ENCODE measurements around the gene SAMD11. TPM values are rescaled to one million over a fixed set of nuclear protein-coding genes. Genes with fewer than 3 reads are reported as not detected.

Gene SAMD11
- total and polyA plus RNA-seq, 2 of the 8 experiments (the other 6 are each of a cell fraction or from before 2014, with no cell fraction given) = 0.18 to 0.30 TPM

DNA sequence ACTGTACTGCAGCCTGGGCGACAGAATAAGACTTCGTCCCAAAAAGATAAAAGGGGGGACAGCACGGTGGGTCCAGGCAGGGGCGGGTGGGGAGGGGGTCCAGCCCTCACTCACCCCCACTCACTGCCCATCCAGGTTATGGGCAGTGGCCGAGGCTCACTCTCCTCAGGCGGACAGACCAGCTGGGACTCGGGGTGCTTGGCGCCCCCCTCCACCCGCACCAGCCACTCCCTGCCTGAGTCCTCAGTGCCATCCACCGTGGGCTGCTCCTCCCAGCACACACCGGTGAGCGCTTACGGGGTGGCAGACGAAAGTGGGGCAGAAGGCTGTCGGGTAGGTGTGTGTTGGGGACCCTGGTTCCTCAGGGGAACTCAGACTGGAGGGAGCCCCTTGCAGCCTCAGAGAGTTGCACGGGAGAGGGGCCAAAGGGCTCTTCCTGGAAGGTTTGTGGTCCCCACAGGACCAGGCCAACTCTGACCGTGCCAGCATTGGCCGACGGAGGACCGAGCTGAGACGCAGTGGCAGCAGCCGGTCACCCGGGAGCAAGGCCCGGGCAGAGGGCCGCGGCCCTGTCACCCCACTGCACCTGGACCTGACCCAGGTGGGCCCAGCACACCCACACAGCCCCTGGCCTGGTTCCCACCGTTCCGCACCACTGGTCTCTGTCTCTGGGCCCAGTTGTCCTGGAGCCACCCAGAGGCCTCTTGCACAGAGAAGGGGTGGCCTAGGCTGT lies 49.2 kb downstream of the SAMD11 start (continued):
- TF ChIP-seq RNF2 (IDR thresholded peaks at IDR 0.05; ENCODE audit: borderline replicate concordance, low read depth, low read length, missing control alignments, poor library complexity, severe bottlenecking) = no peak
- TF ChIP-seq SIN3A (conservative IDR thresholded peaks at IDR 0.05 in 1 of 2, IDR thresholded peaks at IDR 0.05 in 1 of 2; ENCODE audit: low read depth in 1 of 2, low read length in 2 of 2) = no peak
- TF ChIP-seq ZNF274 (IDR thresholded peaks at IDR 0.05; ENCODE audit: borderline replicate concordance, extremely low read depth, low read length) = no peak
- no peak for TF ChIP-seq BRCA1 (IDR thresholded peaks at IDR 0.05; ENCODE audit: low read depth, low read length)
- no peak for TF ChIP-seq HDAC2 (IDR thresholded peaks at IDR 0.05; ENCODE audit: borderline replicate concordance in 1 of 2, low read depth in 2 of 2, low read length in 2 of 2)
- TF ChIP-seq KDM5A (IDR thresholded peaks at IDR 0.05; ENCODE audit: low read length) = no peak
- no peak for TF ChIP-seq SUZ12 (IDR thresholded peaks at IDR 0.05; ENCODE audit: low read length)
- no peak for TF ChIP-seq SP1 (IDR thresholded peaks at IDR 0.05; ENCODE audit: low read depth, low read length)
- no peak for TF ChIP-seq EP300 (IDR thresholded peaks at IDR 0.05; ENCODE audit: borderline replicate concordance in 1 of 2, low read depth in 2 of 2, low read length in 2 of 2)
- no peak for TF ChIP-seq TAF7 (optimal IDR thresholded peaks at IDR 0.05; ENCODE audit: borderline replicate concordance, low read depth, low read length)
